ENCODE results near the gene C2CD4D. TPM values are rescaled to one million over a fixed set of nuclear protein-coding genes. Genes with fewer than 3 reads are reported as not detected.

Gene C2CD4D
- total RNA-seq, 2 donors from 2014 or later = 1.9 to 2.3 TPM

GRCh38 chr1:151825751-151826660 is 13.6 kb downstream of the C2CD4D start:
- ATAC-seq = peak; percentile 41
- H3K4me3 Mint-ChIP-seq = peak overlapping the region; percentile 97

GRCh38 chr1:151825204-151825603 is 14.4 kb downstream of the C2CD4D start:
- H3K4me3 Mint-ChIP-seq = peak overlapping the region; percentile 97
- H3K4me1 Mint-ChIP-seq = peaks cover 75% of the 10 kb centered on the region
- peaks cover 11% of the 10 kb centered on the region for H3K36me3 Mint-ChIP-seq (ENCODE audit: low read depth)
- peak overlapping the region; percentile 98 for H3K27ac Mint-ChIP-seq
- no peaks in the 10 kb centered on the region for H3K27me3 Mint-ChIP-seq
- no peaks in the 10 kb centered on the region for H3K9me3 ChIP-seq (ENCODE audit: control insufficient read depth, low read length, poor library complexity, severe bottlenecking)
- DNase-seq (no peak), ATAC-seq (peak; percentile 8)

More at GRCh38 chr1:151825751-151826660, 13.6 kb downstream of the C2CD4D start:
- H3K9me3 ChIP-seq (ENCODE audit: control insufficient read depth, low read length, poor library complexity, severe bottlenecking) = no peaks in the 10 kb centered on the region
- Mint-ChIP-seq H3K27me3 (no peaks in the 10 kb centered on the region), H3K36me3 (ENCODE audit: low read depth) (peaks cover 11% of the 10 kb centered on the region), H3K4me1 (peaks cover 74% of the 10 kb centered on the region), H3K27ac (peak overlapping the region; percentile 98)
- DNase-seq = peak in 2 of 3 donors; percentile 37 to 63

- H3K9me3 ChIP-seq (ENCODE audit: control insufficient read depth, low read length, poor library complexity, severe bottlenecking) = no peaks in the 10 kb centered on the region
- no peak for DNase-seq
- peaks cover 77% of the 10 kb centered on the region for H3K4me1 Mint-ChIP-seq
- H3K36me3 Mint-ChIP-seq (ENCODE audit: low read depth) = peaks cover 11% of the 10 kb centered on the region
- H3K4me3 Mint-ChIP-seq = peak overlapping the region; percentile 97
- ATAC-seq = no peak
- H3K27me3 Mint-ChIP-seq = no peaks in the 10 kb centered on the region
- H3K27ac Mint-ChIP-seq = peak overlapping the region; percentile 98
These were observed 16.4 kb downstream of the C2CD4D start for GRCh38 chr1:151823175-151823574.

GRCh38 chr1:151822404-151822803 is 17.2 kb downstream of the C2CD4D start:
- no peaks in the 10 kb centered on the region for H3K9me3 ChIP-seq (ENCODE audit: control insufficient read depth, low read length, poor library complexity, severe bottlenecking)
- H3K4me3 Mint-ChIP-seq = peak overlapping the region; percentile 97
- peaks cover 11% of the 10 kb centered on the region for H3K36me3 Mint-ChIP-seq (ENCODE audit: low read depth)
- H3K27me3 Mint-ChIP-seq = no peaks in the 10 kb centered on the region
- H3K27ac Mint-ChIP-seq = peak overlapping the region; percentile 98
- H3K4me1 Mint-ChIP-seq = peaks cover 77% of the 10 kb centered on the region
- peak in 1 of 3 donors; percentile 48 for DNase-seq
- ATAC-seq = peak; percentile 24

DNA sequence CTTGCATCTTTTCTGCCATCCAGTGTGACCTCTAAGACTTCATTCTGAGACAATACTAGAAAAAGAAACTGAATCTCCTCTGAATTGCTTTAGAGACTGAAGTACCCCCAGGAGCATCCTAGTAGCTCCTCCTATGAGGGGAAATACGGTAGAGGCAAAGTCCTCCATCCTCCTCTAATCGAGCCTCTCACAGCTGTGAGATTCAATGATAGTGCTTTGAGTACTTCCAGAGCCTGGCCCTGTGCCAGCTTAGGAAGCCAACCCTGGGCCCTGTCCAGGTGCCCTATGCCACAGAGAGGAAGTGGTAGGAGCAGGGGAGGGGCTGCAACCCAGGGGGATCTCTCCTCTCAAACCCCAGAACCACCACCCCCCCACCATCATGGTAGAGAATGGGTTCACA is 18.7 kb downstream of the C2CD4D start:
- peak overlapping the region; percentile 98 for H3K27ac Mint-ChIP-seq
- peaks cover 15% of the 10 kb centered on the region for H3K36me3 Mint-ChIP-seq (ENCODE audit: low read depth)
- peaks cover 87% of the 10 kb centered on the region for H3K4me1 Mint-ChIP-seq
- H3K4me3 Mint-ChIP-seq = peak overlapping the region; percentile 97
- peak; percentile 31 for ATAC-seq
- H3K9me3 ChIP-seq (ENCODE audit: control insufficient read depth, low read length, poor library complexity, severe bottlenecking) = no peaks in the 10 kb centered on the region
- H3K27me3 Mint-ChIP-seq = no peaks in the 10 kb centered on the region
- peak in 1 of 3 donors; percentile 40 for DNase-seq

DNA sequence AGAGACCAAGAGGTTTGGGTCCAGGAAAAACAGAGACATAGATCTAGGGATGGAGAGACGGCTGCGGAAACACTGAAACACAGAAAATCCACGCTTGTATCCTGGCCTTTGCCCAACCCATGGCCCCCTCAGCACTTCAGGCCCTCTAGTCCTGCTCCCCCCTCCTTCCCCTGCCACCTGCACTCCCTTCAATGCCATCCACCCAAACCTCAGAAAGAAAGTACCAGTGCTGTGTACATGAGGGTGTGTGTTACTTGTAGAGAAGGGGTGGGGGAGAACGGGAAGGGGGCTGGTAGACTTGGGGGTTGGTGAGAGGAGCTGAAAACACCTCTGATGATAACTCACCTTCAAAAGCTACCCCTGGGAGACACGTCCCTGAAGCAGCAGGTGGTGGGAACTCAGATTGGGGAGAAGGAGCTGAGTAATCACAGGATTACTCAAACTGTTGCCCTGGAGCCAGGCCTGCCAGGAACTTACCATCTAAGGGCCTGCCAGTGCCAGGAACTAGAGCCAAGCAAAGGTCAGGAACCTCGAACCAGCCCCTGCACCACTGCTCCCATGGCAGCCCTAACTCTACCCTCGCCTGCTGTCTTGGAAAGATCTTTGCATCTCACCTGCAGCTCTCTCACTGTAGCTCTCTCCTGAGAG is 19.5 kb downstream of the C2CD4D start:
- no peaks in the 10 kb centered on the region for H3K9me3 ChIP-seq (ENCODE audit: control insufficient read depth, low read length, poor library complexity, severe bottlenecking)
- Mint-ChIP-seq H3K4me1 (peaks cover 88% of the 10 kb centered on the region), H3K27ac (peak overlapping the region; percentile 98), H3K27me3 (no peaks in the 10 kb centered on the region), H3K4me3 (peak overlapping the region; percentile 97), H3K36me3 (ENCODE audit: low read depth) (peaks cover 10% of the 10 kb centered on the region)
- ATAC-seq (no peak), DNase-seq (no peak)

- Mint-ChIP-seq H3K36me3 (ENCODE audit: low read depth) (peaks cover 7% of the 10 kb centered on the region), H3K27me3 (no peaks in the 10 kb centered on the region), H3K4me1 (peaks cover 89% of the 10 kb centered on the region), H3K4me3 (peak overlapping the region; percentile 97), H3K27ac (peak overlapping the region; percentile 98)
- H3K9me3 ChIP-seq (ENCODE audit: control insufficient read depth, low read length, poor library complexity, severe bottlenecking) = no peaks in the 10 kb centered on the region
- no peak for DNase-seq
- no peak for ATAC-seq
These were observed 20.3 kb downstream of the C2CD4D start for GRCh38 chr1:151819227-151819835.

DNA sequence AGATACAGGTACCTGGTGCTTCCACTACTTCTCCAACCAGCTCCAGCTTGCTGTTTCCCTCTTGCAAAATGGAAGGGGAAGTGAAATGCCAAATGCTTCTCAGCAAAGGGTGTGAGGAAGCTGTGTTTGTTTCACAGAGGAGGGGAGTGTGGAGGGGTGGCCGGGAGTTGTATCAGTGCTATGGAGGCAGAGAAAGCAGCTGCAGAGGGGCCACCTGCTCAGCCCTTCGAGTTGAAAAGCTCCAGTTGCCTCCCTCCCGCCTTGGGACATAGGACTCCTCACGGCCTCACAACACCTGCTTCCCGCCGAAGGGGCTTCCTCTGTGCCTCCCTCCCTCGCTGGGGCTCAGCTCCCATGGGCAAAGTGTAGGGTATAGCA is 22.3 kb downstream of the C2CD4D start:
- no peak for ATAC-seq
- H3K27me3 Mint-ChIP-seq = no peaks in the 10 kb centered on the region
- peak overlapping the region; percentile 98 for H3K27ac Mint-ChIP-seq
- H3K4me3 Mint-ChIP-seq = peak overlapping the region; percentile 97
- H3K36me3 Mint-ChIP-seq (ENCODE audit: low read depth) = peaks cover 7% of the 10 kb centered on the region
- DNase-seq = no peak
- peaks cover 90% of the 10 kb centered on the region for H3K4me1 Mint-ChIP-seq
- no peaks in the 10 kb centered on the region for H3K9me3 ChIP-seq (ENCODE audit: control insufficient read depth, low read length, poor library complexity, severe bottlenecking)

DNA sequence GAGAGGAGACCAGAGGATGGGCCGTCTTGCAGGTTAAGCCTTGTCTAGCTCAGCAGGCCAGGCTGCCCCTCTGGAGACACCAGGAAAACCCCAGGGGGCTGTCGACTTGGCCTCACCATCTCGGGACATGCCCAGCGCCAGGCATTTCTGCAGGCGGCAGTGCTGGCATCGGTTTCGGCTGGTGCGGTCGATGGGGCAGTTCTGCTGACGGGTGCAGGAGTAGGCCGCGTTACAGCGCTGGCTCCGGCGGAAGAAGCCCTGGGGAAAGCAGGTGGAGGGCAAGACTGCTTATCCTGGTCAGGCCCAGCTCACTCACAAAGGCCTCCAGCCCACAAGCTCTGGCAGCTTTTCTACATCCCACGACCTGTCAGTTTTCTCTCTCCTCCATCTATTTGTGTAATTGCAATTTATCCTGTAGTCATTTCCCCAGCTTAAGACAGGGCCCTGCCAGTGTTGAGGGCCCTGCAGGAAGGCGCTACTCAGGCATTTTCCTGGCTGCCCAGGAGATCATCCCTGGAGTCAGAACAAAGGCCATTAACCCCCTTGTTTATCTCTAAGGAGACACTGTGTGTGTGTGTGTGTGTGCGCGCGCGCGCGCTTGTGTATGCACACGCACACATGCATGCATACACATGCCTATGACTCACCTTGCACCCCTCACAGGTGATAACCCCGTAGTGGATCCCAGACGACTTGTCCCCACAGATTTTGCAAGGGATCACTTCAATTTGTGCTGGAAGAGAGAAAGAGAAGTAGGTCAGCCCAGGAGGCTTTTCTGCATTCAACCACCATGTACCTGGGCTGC is 22.9 kb downstream of the C2CD4D start:
- peak overlapping the region; percentile 97 for H3K4me3 Mint-ChIP-seq
- peaks cover 86% of the 10 kb centered on the region for H3K4me1 Mint-ChIP-seq
- no peaks in the 10 kb centered on the region for H3K9me3 ChIP-seq (ENCODE audit: control insufficient read depth, low read length, poor library complexity, severe bottlenecking)
- H3K27ac Mint-ChIP-seq = peak overlapping the region; percentile 98
- no peak for ATAC-seq
- H3K27me3 Mint-ChIP-seq = no peaks in the 10 kb centered on the region
- H3K36me3 Mint-ChIP-seq (ENCODE audit: low read depth) = peaks cover 7% of the 10 kb centered on the region
- no peak for DNase-seq

- peak; percentile 87 for ATAC-seq
- peak; percentile 48 to 59 (median 55) for DNase-seq
- Mint-ChIP-seq H3K27me3 (no peaks in the 10 kb centered on the region), H3K27ac (peak overlapping the region; percentile 98), H3K4me3 (peak overlapping the region; percentile 97), H3K4me1 (peaks cover 81% of the 10 kb centered on the region), H3K36me3 (ENCODE audit: low read depth) (peaks cover 7% of the 10 kb centered on the region)
- no peaks in the 10 kb centered on the region for H3K9me3 ChIP-seq (ENCODE audit: control insufficient read depth, low read length, poor library complexity, severe bottlenecking)
These were observed 23.8 kb downstream of the C2CD4D start for GRCh38 chr1:151815716-151816327.

- Mint-ChIP-seq H3K27ac (peak overlapping the region; percentile 98), H3K4me1 (peaks cover 76% of the 10 kb centered on the region), H3K27me3 (no peaks in the 10 kb centered on the region), H3K4me3 (peak overlapping the region; percentile 97), H3K36me3 (ENCODE audit: low read depth) (peaks cover 8% of the 10 kb centered on the region)
- H3K9me3 ChIP-seq (ENCODE audit: control insufficient read depth, low read length, poor library complexity, severe bottlenecking) = no peaks in the 10 kb centered on the region
- DNase-seq (no peak), ATAC-seq (no peak)
These were observed 24.6 kb downstream of the C2CD4D start for GRCh38 chr1:151814971-151815545.

GRCh38 chr1:151814426-151814825 is 25.2 kb downstream of the C2CD4D start:
- Mint-ChIP-seq H3K36me3 (ENCODE audit: low read depth) (peaks cover 10% of the 10 kb centered on the region), H3K27ac (peak overlapping the region; percentile 98), H3K27me3 (no peaks in the 10 kb centered on the region), H3K4me1 (peaks cover 73% of the 10 kb centered on the region), H3K4me3 (peak overlapping the region; percentile 97)
- DNase-seq (peak in 1 of 3 donors; percentile 2), ATAC-seq (no peak)
- no peaks in the 10 kb centered on the region for H3K9me3 ChIP-seq (ENCODE audit: control insufficient read depth, low read length, poor library complexity, severe bottlenecking)
